Cerebellar nuclear complex (tissue), 1 donor: ENCODE results near the gene MINK1.
"Not testable (repeated sequence)": the region's sequence is repeated elsewhere in the genome, so short reads cannot be mapped to it uniquely, and the experiment has no call there.

ENCODE experiments used
- DNase-seq, 2 experiments: peaks; one replicate each; lab custom pipeline; 2025; lab: John Stamatoyannopoulos, UW

MINK1 gene

GRCh38 chr17:4846635-4847390 is 13.7 kb downstream of the MINK1 start:
- DNase-seq: no peak

DNA sequence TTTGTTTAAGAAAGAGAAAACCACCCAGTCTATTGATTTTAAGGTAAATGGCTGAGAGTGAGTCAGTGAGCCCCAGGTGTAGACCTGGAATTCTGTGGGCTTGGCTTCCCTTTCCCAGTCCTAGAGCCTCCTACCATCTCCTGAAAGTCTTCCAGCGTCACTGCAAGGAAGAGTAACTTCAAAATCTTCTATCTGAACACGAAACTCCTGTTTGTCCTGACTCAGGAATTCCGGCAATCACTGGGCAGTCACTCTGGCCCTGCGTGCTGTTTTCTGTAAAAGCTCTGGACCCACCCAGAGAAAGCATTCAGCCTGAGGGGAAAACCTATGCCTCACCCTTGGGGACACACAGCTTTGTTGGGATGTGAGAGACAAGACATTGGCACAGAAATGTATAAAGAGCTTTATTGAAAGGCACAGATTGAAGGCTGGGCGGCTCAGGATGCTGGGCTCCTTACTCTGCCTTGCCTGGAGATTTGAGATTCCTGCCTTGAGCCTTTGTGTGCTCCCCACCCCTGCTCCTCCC is 15.9 kb downstream of the MINK1 start:
- no peak for DNase-seq

DNA sequence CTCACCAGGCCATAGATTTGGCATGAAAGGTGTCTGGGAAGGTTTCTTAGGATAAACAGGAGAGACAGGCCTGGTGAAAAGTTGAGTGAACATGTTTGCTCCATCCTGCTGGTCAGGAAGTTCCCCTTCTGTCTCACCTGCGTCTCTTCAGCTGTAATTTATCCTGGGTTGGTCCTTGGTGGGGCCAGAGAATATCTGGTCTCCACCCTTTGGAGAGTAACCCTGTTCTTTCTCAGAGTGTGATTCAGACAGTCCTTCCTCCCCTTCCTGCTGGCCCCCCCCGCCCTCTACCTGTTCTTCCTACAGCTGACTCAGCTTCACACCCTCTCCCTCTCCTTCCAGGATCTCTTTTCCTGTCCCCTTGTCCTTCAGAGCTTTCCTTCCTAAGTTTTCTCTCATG is 17.1 kb downstream of the MINK1 start:
- DNase-seq: no peak

- no peak for DNase-seq
Measured at GRCh38 chr17:4851084-4851483, 17.9 kb downstream of the MINK1 start.

GRCh38 chr17:4852567-4853207 is 19.5 kb downstream of the MINK1 start:
- DNase-seq: no peak

DNA sequence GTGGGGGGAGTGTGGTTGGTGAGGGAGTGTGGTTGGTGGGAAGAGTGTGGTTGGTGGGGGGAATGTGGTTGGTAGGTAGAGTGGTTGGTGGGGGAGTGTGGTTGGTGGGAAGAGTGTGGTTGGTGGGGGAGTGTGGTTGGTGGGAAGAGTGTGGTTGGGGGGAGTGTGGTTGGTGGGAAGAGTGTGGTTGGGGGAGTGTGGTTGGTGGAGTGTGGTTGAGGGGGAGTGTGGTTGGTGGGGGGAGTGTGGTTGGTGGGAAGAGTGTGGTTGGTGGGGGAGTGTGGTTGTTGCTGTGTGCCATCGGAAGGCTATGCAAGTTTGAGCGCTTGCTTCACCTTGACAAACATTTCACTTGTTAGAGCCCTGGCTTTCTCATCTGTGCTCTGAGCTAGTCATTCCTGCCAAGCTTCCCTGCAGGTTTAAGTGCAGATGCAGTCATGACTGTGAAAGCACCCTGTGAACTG is 20.1 kb downstream of the MINK1 start:
- DNase-seq: no peak

DNA sequence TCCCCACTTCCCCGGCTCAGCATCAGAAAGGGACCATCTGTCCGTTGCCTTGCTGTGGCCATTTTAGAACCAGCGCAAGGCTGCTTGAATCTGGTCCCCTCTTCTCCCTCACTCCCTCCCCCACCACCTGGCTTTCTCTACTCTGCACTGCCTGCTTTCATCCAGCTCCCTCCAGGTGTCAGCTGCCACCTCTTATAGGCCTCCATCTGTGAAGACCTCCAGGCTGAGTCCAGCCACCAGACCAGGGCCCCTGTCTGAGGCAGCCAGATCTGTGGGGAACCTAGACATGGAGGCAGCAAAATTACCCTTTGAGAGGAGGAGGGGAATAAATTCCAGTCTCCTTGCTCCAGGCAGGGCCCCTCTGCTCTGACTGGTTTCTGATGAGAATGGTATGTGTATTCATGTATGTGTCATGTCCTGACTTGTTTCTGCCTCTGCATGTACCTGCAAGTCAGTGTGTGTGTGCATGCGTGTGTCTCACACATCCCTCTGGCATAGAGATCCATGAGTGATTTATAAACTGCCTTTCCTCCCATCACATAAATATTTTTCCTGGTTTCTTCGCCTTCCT is 21.1 kb downstream of the MINK1 start:
- peak in 1 of 2 experiments; percentile 33 for DNase-seq

DNA sequence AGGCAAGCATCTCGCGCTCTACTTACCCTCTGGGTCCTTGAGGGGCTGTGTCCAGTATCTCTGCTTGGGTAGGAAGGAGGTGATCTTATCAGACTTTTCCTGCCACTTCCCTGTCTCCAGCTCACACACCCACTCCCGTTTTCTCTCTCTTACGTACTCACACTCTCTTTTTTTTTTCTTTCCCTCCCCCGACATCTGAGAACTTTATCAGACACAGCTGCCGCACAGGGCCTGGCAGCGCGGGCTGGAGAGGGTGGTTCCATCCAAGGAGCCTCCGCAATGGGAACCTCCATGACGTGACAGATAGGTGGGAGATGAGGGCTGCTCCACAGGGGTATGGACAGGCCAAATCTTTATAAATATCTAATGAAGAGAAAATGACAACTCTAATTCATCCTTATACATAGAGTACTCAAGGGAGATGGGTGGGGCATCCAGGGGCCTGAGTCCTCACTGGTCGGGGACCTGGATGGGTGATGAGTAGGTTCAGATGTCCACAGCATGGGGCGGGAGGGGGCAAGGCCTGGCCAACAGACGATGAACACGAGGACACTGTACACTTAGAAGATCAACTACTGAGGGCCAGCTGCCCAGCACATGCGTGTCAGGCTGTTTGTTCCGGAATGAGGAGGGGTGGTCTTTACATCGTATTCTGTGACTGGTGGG is 23.3 kb downstream of the MINK1 start:
- no peak for DNase-seq

DNA sequence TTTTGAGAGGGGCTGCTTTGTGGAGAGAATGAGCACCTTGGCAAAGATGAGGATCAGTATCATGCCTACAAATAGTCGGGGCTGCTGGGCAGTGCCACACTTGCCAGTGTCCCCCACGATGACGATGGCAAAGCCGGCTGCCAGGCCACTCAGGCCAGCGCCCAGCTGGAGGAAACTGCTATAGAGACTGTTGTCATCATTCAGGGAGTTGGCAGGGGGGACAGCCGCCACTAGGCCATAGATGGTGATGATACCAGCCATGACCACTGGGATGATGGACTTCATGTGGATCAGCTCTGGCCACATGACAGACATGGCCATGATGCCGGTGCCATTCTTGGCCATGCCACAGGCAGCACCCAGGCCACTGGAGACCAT is 23.8 kb downstream of the MINK1 start:
- DNase-seq: no peak

GRCh38 chr17:4857347-4857746 is 24.2 kb downstream of the MINK1 start:
- not testable (repeated sequence) for DNase-seq

DNA sequence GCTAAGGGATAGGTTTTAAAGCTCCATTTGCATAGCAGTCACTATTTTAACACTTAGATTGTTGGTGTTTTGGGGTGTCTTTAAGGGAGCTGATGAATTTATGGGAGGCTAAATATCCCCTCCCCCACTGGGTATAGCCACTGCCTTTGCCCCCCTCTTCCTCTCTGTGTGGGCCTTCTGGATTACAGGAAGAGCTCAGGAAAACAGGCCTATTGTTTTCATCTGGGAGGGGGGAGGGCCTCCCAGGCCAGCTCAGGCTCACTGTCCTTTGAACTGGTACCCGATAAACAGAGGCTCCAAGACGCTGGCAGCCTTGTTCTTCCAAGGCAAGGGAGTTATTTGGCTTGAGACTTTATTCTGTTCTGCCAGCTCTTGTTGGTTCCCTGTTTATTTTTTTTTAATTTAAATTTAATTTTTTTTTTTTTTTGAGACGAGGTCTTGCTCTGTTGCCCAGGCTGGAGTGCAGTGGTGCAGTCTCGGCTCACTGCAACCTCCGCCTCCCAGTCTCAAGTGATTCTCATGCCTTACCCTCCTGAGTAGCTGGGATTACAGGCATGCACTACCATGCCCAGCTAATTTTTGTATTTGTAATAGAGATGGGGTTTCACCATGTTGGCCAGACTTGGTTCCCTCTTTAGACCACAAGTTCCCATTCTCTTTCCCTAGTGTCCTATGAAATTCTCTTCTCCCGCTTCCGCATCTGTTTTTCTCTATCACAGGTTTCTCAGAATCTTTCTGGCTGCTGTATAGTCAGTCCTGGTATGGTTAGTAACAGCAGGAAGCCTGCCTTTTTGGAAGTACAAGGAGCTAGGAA is 25.1 kb downstream of the MINK1 start:
- no peak for DNase-seq

- DNase-seq: no peak
Measured at GRCh38 chr17:4858882-4859260, 25.7 kb downstream of the MINK1 start.

DNA sequence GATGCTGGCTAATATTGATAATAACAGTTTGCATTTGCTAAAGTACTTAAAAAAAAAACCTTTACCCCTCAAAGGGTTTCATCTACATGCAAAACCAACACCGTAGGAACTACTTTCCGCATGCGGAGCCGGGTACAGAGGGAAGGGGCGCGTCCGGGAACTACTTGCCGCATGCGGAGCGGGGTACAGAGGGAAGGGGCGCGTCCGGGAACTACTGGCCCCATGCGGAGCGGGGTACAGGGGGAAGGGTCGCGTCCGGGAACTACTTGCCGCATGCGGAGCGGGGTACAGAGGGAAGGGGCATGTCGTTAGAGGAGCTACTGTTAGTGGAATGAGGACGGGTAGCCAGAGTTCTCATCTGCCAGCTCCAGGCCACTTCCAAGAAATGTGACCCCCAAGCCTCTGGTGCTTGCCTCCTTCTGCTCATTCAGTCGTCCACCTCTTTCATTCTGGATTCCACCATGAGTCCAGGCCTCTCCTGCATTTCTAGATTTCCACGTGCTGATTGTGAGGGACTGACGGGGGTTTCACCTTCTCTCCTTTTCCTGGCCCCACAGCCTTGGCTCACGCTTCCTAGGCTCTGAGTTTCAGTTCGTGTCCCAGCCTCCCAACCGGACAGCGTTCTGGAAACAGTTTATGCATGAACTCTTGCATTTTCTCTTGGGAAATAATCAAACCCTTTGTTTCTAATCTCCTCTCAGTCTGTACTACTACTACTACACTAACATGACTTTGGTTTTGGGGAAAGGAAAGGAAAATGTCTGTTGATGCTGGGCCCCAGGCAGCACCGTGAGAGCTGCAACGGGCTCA is 26.9 kb downstream of the MINK1 start:
- no peak for DNase-seq

DNA sequence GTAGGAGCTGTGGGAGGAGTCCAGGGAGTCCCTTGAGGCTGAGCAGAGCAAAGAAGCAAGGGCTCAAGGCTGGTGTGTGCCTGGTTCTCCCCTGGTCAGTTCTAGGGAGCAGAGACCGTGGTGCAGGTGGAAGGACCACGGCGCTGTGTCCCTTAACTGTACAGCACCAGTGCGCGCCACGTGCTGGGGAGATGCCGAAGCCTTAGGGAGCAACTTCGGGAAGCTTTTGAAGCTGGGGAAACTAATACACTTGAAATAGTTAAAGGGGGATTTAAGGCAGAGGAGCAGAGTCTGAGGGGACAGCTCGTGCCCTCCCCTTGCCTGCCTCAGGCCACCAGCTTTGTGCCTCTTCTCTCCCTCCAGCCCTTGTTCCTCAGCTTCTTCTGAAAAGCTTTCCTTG is 27.5 kb downstream of the MINK1 start:
- no peak for DNase-seq

GRCh38 chr17:4861052-4861451 is 27.9 kb downstream of the MINK1 start:
- DNase-seq: no peak

DNA sequence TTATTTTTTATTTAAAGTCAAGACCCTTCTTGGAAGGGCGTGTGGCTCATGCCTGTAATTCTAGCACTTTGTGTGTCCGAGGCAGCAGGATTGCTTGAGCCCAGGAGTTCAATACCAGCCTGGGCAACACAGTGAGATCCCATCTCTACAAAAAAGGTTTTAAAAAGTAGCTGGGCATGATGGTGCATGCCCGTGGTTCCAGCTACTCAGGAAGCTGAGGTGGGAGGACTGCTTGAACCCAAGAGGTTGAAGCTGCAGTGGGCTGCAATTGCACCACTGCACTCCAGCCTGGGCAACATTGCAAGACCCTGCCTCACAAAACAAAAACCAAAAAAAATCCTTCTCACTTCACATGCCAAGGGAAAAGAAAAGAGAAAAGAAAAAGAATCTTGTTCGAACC is 29.6 kb downstream of the MINK1 start:
- no peak for DNase-seq

DNA sequence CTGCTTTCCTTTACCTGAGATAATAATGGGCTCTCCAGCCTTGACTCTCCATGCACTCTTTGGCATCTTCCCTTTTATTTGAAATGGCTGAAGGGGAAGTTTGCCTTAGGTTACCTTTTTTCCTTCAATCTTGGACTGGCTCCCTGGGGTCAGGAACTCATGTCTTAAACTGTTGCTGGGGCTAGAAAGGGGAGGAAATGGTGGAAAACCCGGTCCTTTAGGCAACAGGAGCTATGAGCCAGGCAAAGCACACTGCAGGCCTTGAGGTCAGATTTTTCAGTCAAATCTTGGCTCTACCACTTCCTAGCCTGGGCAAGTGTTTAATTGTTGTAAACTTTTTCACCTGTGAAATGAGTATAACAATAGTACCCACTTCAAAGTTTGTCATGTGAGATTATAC is 30.2 kb downstream of the MINK1 start:
- DNase-seq: no peak

DNA sequence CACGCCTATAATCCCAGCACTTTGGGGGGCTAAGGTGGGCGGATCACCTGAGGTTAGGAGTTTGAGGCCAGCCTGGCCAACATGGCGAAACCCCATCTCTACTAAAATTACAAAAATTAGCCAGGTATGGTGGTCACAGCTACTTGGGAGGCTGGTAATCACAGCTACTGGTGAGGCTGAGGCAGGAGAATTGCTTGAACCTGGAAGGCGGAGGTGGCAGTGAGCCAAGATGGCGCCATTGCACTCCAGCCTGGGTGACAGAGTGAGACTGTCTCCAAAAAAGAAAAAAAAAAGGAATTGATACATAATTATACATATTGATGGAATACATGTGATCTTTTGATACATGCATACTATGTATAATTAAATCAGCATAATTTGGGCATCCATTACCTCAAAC is 34.4 kb downstream of the MINK1 start:
- not testable (repeated sequence) for DNase-seq

GRCh38 chr17:4869058-4869998 is 36.2 kb downstream of the MINK1 start:
- not testable (repeated sequence) for DNase-seq

DNA sequence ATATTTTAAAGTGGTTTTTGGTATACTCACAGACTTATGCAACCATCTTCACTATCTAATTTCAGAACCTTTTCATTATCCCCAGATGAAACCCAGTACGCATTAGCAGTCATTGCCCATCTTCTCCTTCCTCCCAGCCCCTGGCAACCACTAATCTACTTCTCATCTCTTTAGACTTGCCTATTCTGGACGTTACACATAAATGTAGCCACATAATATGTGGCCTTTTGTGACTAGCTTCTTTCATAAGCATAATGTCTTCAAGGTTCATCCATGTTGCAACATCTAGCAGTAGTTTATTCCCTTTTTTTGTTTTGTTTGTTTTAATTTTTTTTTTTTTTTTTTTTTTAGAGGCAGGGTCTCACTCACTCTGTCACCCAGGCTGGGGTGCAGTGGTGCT is 37.7 kb downstream of the MINK1 start:
- DNase-seq: no peak
